ENCODE data around the gene P2RY6. TPM values are rescaled to one million over a fixed set of nuclear protein-coding genes. Genes with fewer than 3 reads are reported as not detected.

The P2RY6 gene
- total and polyA plus RNA-seq, 10 of the 15 experiments (the other 5 are each of a cell fraction or from before 2014, with no cell fraction given): 0.05 to 0.90 (median 0.22) TPM; not detected in 4

DNA sequence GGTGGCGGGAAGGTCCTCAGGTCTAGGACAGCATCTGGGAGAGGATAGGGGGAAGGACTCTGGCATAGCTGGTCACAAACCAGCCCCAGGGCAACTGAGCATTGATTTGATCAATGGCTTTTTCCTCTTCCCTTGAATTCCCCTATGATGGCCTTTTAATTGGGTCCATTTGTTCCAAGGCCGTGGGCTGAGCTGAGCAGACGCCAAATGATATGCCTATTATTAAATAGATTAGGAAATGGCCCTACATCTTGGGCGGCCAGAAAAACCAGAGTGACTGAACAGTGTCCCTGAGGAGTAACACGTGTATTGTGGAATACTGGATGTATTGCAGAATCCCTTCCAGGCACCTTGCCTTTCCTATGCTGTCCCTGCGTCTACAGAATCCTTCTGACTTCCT lies 26.7 kb upstream of the P2RY6 start:
- WGBS (ENCODE audit: insufficient coverage, insufficient replicate concordance, low lambda C conversion rate, missing lambda C conversion rate): 55% methylated on average over 6 of the region's 6 CpGs
- H3K27me3 ChIP-seq (replicated peaks in 1 of 2; ENCODE audit: control insufficient read depth in 2 of 2, insufficient read depth in 2 of 2, low read length in 1 of 2): no peaks in the 10 kb centered on the region
- ChIA-PET POLR2A (interaction anchor here (0.6 to 1.1 kb wide), 2 partner anchors 32 to 48 kb away, joined by 3 to 4 read pairs; no protein-coding TSS in a partner anchor), CTCF (interaction anchor here (1.2 to 8.3 kb wide), 6 partner anchors 9 to 561 kb away, joined by 3 to 96 read pairs (median 9); no protein-coding TSS in a partner anchor), SMC1A (ENCODE audit: uncharacterized antibody, unreplicated experiment) (interaction anchor here (0.6 to 1.2 kb wide), 2 partner anchors 25 to 234 kb away, joined by 3 to 5 read pairs; no protein-coding TSS in a partner anchor), RAD21 (ENCODE audit: unreplicated experiment) (interaction anchor here (0.6 to 1.5 kb wide), 7 partner anchors 12 to 690 kb away, joined by 3 to 7 read pairs (median 3); no protein-coding TSS in a partner anchor)
- H3K4me3 ChIP-seq: no peak overlapping the region
- H3K36me3 ChIP-seq (ENCODE audit: control insufficient read depth in 2 of 2, insufficient read depth in 2 of 2, low read length in 1 of 2): no peaks in the 10 kb centered on the region
- H3K4me2 ChIP-seq (ENCODE audit: control insufficient read depth, insufficient read depth): no peak overlapping the region
- peaks cover 18% of the 10 kb centered on the region for H3K4me1 ChIP-seq (ENCODE audit: control insufficient read depth, insufficient read depth, low read length)
- no peaks in the 10 kb centered on the region for H3K9me3 ChIP-seq (replicated peaks; ENCODE audit: control insufficient read depth, insufficient read depth, low read length)
- H4K20me1 ChIP-seq (ENCODE audit: control insufficient read depth, insufficient read depth): no peaks in the 10 kb centered on the region
- no peak overlapping the region for H2AFZ ChIP-seq (ENCODE audit: control insufficient read depth, low read depth, low read length)
- H3K9ac ChIP-seq (ENCODE audit: control insufficient read depth, insufficient read depth, low read length): no peak overlapping the region
- FAIRE-seq (no peak), DNase-seq (ENCODE audit: low read depth, low spot score) (no peak), ATAC-seq (no peak)
- no peak overlapping the region for H3K27ac ChIP-seq (ENCODE audit: control insufficient read depth, insufficient read depth)
- no peak for TF ChIP-seq SUZ12 (IDR thresholded peaks at IDR 0.05; ENCODE audit: unreplicated experiment)
- no peak for TF ChIP-seq DPF2 (IDR thresholded peaks at IDR 0.05)
- no peak for TF ChIP-seq HDGF (IDR thresholded peaks at IDR 0.05)
- TF ChIP-seq YBX1 (IDR thresholded peaks at IDR 0.05): no peak
- TF ChIP-seq, protein P1, sequence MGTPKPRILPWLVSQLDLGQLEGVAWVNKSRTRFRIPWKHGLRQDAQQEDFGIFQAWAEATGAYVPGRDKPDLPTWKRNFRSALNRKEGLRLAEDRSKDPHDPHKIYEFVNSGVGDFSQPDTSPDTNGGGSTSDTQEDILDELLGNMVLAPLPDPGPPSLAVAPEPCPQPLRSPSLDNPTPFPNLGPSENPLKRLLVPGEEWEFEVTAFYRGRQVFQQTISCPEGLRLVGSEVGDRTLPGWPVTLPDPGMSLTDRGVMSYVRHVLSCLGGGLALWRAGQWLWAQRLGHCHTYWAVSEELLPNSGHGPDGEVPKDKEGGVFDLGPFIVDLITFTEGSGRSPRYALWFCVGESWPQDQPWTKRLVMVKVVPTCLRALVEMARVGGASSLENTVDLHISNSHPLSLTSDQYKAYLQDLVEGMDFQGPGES (IDR thresholded peaks at IDR 0.05): no peak
- no TSS peak for BruUV-seq (replicated peaks)
- no peaks in the 10 kb centered on the region for H3K79me2 ChIP-seq (ENCODE audit: control insufficient read depth, insufficient read depth, low read length)
- in situ Hi-C loops (cut with MboI): no loop called here
- intact Hi-C loops (cut with micrococcal nuclease; ENCODE audit: unreplicated experiment): no loop called here

DNA sequence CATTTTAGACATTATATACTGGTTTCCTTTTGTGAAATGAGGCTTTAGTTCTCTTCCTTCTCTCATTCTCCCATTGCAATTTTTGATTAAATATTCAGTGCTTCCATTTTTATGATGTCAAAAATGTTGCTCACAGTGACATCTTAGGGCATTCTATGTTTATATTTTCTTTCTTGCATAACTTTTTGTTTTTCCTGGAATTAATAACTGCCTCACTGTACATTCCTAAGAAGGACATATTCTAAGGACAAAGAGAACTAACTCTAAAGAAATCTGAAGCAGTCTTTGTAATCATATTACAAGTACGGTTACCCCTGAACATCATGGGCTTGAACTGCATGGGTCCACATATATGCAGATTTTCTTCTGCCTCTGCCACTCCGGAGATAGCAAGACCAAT lies 25.8 kb upstream of the P2RY6 start:
- no peak for ATAC-seq
- H3K27ac ChIP-seq (ENCODE audit: control insufficient read depth, insufficient read depth): no peak overlapping the region
- H3K4me3 ChIP-seq: no peak overlapping the region
- WGBS (ENCODE audit: insufficient coverage, insufficient replicate concordance, low lambda C conversion rate, missing lambda C conversion rate): 63% methylated on average over 2 of the region's 2 CpGs
- no peaks in the 10 kb centered on the region for H4K20me1 ChIP-seq (ENCODE audit: control insufficient read depth, insufficient read depth)
- no peak for DNase-seq (ENCODE audit: low read depth, low spot score)
- H2AFZ ChIP-seq (ENCODE audit: control insufficient read depth, low read depth, low read length): no peak overlapping the region
- H3K27me3 ChIP-seq (replicated peaks in 1 of 2; ENCODE audit: control insufficient read depth in 2 of 2, insufficient read depth in 2 of 2, low read length in 1 of 2): no peaks in the 10 kb centered on the region
- TF ChIP-seq, protein P2, sequence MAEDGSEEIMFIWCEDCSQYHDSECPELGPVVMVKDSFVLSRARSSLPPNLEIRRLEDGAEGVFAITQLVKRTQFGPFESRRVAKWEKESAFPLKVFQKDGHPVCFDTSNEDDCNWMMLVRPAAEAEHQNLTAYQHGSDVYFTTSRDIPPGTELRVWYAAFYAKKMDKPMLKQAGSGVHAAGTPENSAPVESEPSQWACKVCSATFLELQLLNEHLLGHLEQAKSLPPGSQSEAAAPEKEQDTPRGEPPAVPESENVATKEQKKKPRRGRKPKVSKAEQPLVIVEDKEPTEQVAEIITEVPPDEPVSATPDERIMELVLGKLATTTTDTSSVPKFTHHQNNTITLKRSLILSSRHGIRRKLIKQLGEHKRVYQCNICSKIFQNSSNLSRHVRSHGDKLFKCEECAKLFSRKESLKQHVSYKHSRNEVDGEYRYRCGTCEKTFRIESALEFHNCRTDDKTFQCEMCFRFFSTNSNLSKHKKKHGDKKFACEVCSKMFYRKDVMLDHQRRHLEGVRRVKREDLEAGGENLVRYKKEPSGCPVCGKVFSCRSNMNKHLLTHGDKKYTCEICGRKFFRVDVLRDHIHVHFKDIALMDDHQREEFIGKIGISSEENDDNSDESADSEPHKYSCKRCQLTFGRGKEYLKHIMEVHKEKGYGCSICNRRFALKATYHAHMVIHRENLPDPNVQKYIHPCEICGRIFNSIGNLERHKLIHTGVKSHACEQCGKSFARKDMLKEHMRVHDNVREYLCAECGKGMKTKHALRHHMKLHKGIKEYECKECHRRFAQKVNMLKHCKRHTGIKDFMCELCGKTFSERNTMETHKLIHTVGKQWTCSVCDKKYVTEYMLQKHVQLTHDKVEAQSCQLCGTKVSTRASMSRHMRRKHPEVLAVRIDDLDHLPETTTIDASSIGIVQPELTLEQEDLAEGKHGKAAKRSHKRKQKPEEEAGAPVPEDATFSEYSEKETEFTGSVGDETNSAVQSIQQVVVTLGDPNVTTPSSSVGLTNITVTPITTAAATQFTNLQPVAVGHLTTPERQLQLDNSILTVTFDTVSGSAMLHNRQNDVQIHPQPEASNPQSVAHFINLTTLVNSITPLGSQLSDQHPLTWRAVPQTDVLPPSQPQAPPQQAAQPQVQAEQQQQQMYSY (CRISPR knock-in tag; IDR thresholded peaks at IDR 0.05): no peak
- TF ChIP-seq SREBF2 (IDR thresholded peaks at IDR 0.05; ENCODE audit: low read length): no peak
- intact Hi-C loops (cut with micrococcal nuclease; ENCODE audit: unreplicated experiment): no loop called here
- H3K9me3 ChIP-seq (replicated peaks; ENCODE audit: control insufficient read depth, insufficient read depth, low read length): no peaks in the 10 kb centered on the region
- no peaks in the 10 kb centered on the region for H3K36me3 ChIP-seq (ENCODE audit: control insufficient read depth in 2 of 2, insufficient read depth in 2 of 2, low read length in 1 of 2)
- FAIRE-seq: no peak
- RAD21 ChIA-PET (ENCODE audit: unreplicated experiment): interaction anchor here (0.7 to 1.0 kb wide), 2 partner anchors 43 to 434 kb away, joined by 3 read pairs; no protein-coding TSS in a partner anchor
- in situ Hi-C loops (cut with MboI): no loop called here
- no TSS peak for BruUV-seq (replicated peaks)
- SMC1A ChIA-PET (ENCODE audit: uncharacterized antibody, unreplicated experiment): interaction anchor here (0.6 to 1.2 kb wide), 4 partner anchors 9 to 235 kb away, joined by 3 to 5 read pairs (median 4); no protein-coding TSS in a partner anchor
- POLR2A ChIA-PET: interaction anchor here (0.6 to 0.8 kb wide), 2 partner anchors 57 to 271 kb away, joined by 3 read pairs; no protein-coding TSS in a partner anchor
- CTCF ChIA-PET: interaction anchor here (4.8 to 8.3 kb wide), 2 partner anchors 43 to 59 kb away, joined by 34 to 96 read pairs; no protein-coding TSS in a partner anchor
- no peak overlapping the region for H3K9ac ChIP-seq (ENCODE audit: control insufficient read depth, insufficient read depth, low read length)
- no peaks in the 10 kb centered on the region for H3K79me2 ChIP-seq (ENCODE audit: control insufficient read depth, insufficient read depth, low read length)
- no peak overlapping the region for H3K4me2 ChIP-seq (ENCODE audit: control insufficient read depth, insufficient read depth)
- peaks cover 18% of the 10 kb centered on the region for H3K4me1 ChIP-seq (ENCODE audit: control insufficient read depth, insufficient read depth, low read length)
